RPMI7951 (cell line): ENCODE results near the gene HEXIM2. TPM values are rescaled to one million over a fixed set of nuclear protein-coding genes. Genes with fewer than 3 reads are reported as not detected.

Experiments
- total RNA-seq: library from RNA; depleted of rRNA; stranded (reverse); fragments of >200 nt; shearing (Covaris generic); gene quantifications from 2 replicates; pipeline ENCODE4 v1.2.3, GENCODE V29; 2014; rRNA removed

The HEXIM2 gene
- total RNA-seq, 1 experiment from 2014 or later: 11.3 TPM

Other genes starting within 250 kb of the HEXIM2 start
- gene GFAP, start 246.4 kb upstream of the HEXIM2 start, total RNA-seq: 0.20 TPM in 1 of 2 replicates, not detected in the other
- gene KIF18B, start 214.1 kb upstream of the HEXIM2 start, total RNA-seq: 7.2 and 7.6 TPM in 2 replicates
- gene C1QL1, start 193.6 kb upstream of the HEXIM2 start, total RNA-seq: 6.4 and 8.2 TPM in 2 replicates
- 33.6 and 35.9 TPM in 2 replicates for gene DCAKD, start 110.2 kb upstream of the HEXIM2 start, total RNA-seq
- gene NMT1, start 100.6 kb upstream of the HEXIM2 start, total RNA-seq: 59.9 and 68.0 TPM in 2 replicates
- gene PLCD3, start 29.4 kb upstream of the HEXIM2 start, total RNA-seq: 11.7 and 15.3 TPM in 2 replicates
- gene ACBD4, start 26.2 kb upstream of the HEXIM2 start, total RNA-seq: 1.1 and 2.0 TPM in 2 replicates
- gene HEXIM1, start 13.4 kb upstream of the HEXIM2 start, total RNA-seq: 3.5 and 4.4 TPM in 2 replicates
- 10.3 and 13.1 TPM in 2 replicates for gene FMNL1, start 60.0 kb downstream of the HEXIM2 start, total RNA-seq
- not detected in 2 replicates for gene SPATA32, start 100.2 kb downstream of the HEXIM2 start, total RNA-seq
- gene MAP3K14, start 155.1 kb downstream of the HEXIM2 start, total RNA-seq: 2.9 and 5.7 TPM in 2 replicates